ENCODE results near the gene XKR8. TPM values are rescaled to one million over a fixed set of nuclear protein-coding genes. Genes with fewer than 3 reads are reported as not detected.
"Not testable (repeated sequence)": the region's sequence is repeated elsewhere in the genome, so short reads cannot be mapped to it uniquely, and the experiment has no call there.

The XKR8 gene
- polyA plus RNA-seq, 6 donors from 2014 or later, result 5.0 to 9.7 (median 8.3) TPM

GRCh38 chr1:27979151-27979858, 19.5 kb downstream of the XKR8 start:
- peak; percentile 42 to 60 for ATAC-seq (ENCODE audit: low read depth in 2 of 2)
- Mint-ChIP-seq H3K4me1 (no peaks in the 10 kb centered on the region), H3K4me3 (no peak overlapping the region), H3K27me3 (no peaks in the 10 kb centered on the region), H3K27ac (no peak overlapping the region), H3K36me3 (peaks cover 5 to 6% of the 10 kb centered on the region in 2 donors), H3K9me3 (no peaks in the 10 kb centered on the region)
- peak; percentile 43 for DNase-seq

- DNase-seq (no peak), ATAC-seq (ENCODE audit: low read depth in 2 of 2) (no peak)
- no peak overlapping the region for H3K27ac Mint-ChIP-seq
- H3K9me3 Mint-ChIP-seq, result no peaks in the 10 kb centered on the region
- peaks cover 5 to 6% of the 10 kb centered on the region in 2 donors for H3K36me3 Mint-ChIP-seq
- no peaks in the 10 kb centered on the region for H3K4me1 Mint-ChIP-seq
- no peak overlapping the region for H3K4me3 Mint-ChIP-seq
- H3K27me3 Mint-ChIP-seq, result no peaks in the 10 kb centered on the region
Observed at GRCh38 chr1:27979859-27980201, 20.1 kb downstream of the XKR8 start.

DNA sequence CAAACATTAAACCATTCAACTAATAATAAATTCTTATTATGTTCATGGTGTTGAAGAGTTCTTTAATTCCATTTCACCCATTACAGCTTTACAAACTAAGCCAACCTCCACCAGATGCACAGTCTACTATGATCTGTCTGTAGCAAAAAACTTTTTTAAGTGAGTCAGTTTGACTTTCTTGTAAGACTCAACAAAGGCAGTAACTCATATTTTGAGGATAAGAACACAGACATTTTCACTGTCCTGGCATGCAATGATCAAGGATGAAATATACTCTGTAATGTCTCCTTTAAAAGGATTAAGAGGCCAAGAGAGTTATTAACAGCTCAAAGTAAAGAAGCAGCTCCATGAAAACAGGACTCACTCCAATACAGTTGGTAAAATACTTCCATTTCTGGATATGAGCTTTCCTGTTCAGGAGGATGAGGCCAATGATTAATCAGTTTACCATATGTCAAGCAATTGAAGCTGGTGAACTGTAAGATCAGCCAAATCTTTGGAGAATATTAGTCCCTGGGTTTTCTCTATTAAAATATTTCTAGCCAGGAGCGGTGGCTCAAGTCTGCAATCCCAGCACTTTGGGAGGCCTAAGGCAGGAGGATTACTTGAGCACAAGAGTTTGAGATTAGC, 20.6 kb downstream of the XKR8 start:
- DNase-seq, result no peak
- Mint-ChIP-seq H3K27me3 (no peaks in the 10 kb centered on the region), H3K4me1 (no peaks in the 10 kb centered on the region), H3K9me3 (no peaks in the 10 kb centered on the region), H3K27ac (peak overlapping the region in 2 of 6 donors; percentile 21 to 71), H3K36me3 (peaks cover 5 to 6% of the 10 kb centered on the region in 2 donors), H3K4me3 (no peak overlapping the region)
- no peak for ATAC-seq (ENCODE audit: low read depth in 2 of 2)

- Mint-ChIP-seq H3K27ac (no peak overlapping the region), H3K27me3 (no peaks in the 10 kb centered on the region), H3K9me3 (no peaks in the 10 kb centered on the region), H3K4me3 (no peak overlapping the region), H3K36me3 (peaks cover 5 to 6% of the 10 kb centered on the region in 2 donors), H3K4me1 (no peaks in the 10 kb centered on the region)
- no peak for ATAC-seq (ENCODE audit: low read depth in 2 of 2)
- DNase-seq, result no peak
Observed at GRCh38 chr1:27981145-27981544, 21.4 kb downstream of the XKR8 start.

GRCh38 chr1:27990920-27991537, 31.3 kb downstream of the XKR8 start:
- peaks cover 5 to 21% of the 10 kb centered on the region in 2 donors for H3K36me3 Mint-ChIP-seq
- H3K27me3 Mint-ChIP-seq, result no peaks in the 10 kb centered on the region
- peak overlapping the region in 3 of 6 donors; percentile 21 to 86 (median 28) for H3K27ac Mint-ChIP-seq
- ATAC-seq (ENCODE audit: low read depth in 2 of 2), result no peak
- H3K4me3 Mint-ChIP-seq, result no peak overlapping the region
- H3K9me3 Mint-ChIP-seq, result no peaks in the 10 kb centered on the region
- DNase-seq, result no peak
- H3K4me1 Mint-ChIP-seq, result peaks cover 0 to 5% (median 0%) of the 10 kb centered on the region in 3 donors

GRCh38 chr1:27992276-27992675, 32.5 kb downstream of the XKR8 start:
- Mint-ChIP-seq H3K27ac (peak overlapping the region in 5 of 6 donors; percentile 1 to 93 (median 65)), H3K9me3 (no peaks in the 10 kb centered on the region), H3K4me3 (no peak overlapping the region), H3K4me1 (peaks cover 0 to 5% (median 0%) of the 10 kb centered on the region in 3 donors), H3K36me3 (peaks cover 11 to 25% of the 10 kb centered on the region in 2 donors), H3K27me3 (no peaks in the 10 kb centered on the region)
- DNase-seq (no peak), ATAC-seq (ENCODE audit: low read depth in 2 of 2) (peak; percentile 70 to 73)

GRCh38 chr1:27993241-27993640, 33.5 kb downstream of the XKR8 start:
- H3K36me3 Mint-ChIP-seq, result peaks cover 13 to 32% of the 10 kb centered on the region in 2 donors
- ATAC-seq (ENCODE audit: low read depth in 2 of 2) (no peak), DNase-seq (no peak)
- peaks cover 0 to 5% (median 0%) of the 10 kb centered on the region in 3 donors for H3K4me1 Mint-ChIP-seq
- H3K27me3 Mint-ChIP-seq, result no peaks in the 10 kb centered on the region
- H3K27ac Mint-ChIP-seq, result peak overlapping the region in 2 of 6 donors; percentile 13 to 69
- no peak overlapping the region for H3K4me3 Mint-ChIP-seq
- H3K9me3 Mint-ChIP-seq, result no peaks in the 10 kb centered on the region

GRCh38 chr1:27994060-27994459, 34.3 kb downstream of the XKR8 start:
- no peaks in the 10 kb centered on the region for H3K9me3 Mint-ChIP-seq
- no peaks in the 10 kb centered on the region for H3K27me3 Mint-ChIP-seq
- peaks cover 0 to 5% (median 0%) of the 10 kb centered on the region in 3 donors for H3K4me1 Mint-ChIP-seq
- no peak for DNase-seq
- H3K27ac Mint-ChIP-seq, result no peak overlapping the region
- H3K36me3 Mint-ChIP-seq, result peaks cover 14 to 25% of the 10 kb centered on the region in 2 donors
- H3K4me3 Mint-ChIP-seq, result no peak overlapping the region
- no peak for ATAC-seq (ENCODE audit: low read depth in 2 of 2)

DNA sequence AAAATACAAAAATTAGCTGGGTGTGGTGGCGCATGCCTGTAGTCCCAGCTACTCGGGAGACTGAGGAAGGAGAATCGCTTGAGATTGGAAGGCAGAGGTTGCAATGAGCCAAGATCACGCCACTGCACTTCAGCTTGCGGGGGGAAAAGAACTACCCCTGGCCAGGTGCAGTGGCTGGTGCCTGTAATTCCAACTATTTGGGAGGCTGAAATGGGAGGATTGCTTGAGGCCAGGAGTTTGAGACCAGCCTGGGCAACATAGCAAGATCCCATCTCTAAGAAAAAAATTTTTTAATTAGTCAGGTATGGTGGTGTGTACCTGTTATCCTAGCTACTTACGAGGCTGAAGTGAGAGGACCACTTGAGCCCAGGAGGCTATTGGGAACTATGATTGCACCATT, 34.8 kb downstream of the XKR8 start:
- not testable (repeated sequence) for ATAC-seq (ENCODE audit: low read depth in 2 of 2); H3K27me3 Mint-ChIP-seq; H3K9me3 Mint-ChIP-seq; DNase-seq; H3K27ac Mint-ChIP-seq; H3K4me3 Mint-ChIP-seq; H3K4me1 Mint-ChIP-seq
- H3K36me3 Mint-ChIP-seq, result peaks cover 17 to 21% of the 10 kb centered on the region in 2 donors

DNA sequence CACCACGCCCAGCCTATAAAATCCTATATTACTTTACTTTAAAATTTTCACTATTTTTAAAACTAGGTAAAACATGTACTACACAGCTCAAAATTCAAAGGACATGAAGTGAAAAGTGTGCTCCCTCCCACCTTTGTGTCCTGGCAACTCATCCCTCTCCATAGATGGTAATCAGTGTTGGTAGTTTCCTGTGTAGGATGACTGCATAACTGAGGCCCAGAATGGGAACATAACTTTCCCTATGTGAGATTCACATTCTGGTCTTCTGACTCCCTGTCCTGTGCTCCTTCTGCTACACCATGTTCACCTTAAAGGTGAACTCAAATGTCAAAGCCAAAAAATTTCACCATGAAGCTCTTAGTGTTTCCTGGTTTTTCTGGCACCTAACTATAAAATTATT, 39.3 kb downstream of the XKR8 start:
- Mint-ChIP-seq H3K27ac (peak overlapping the region in 2 of 6 donors; percentile 3 to 22), H3K27me3 (no peaks in the 10 kb centered on the region), H3K4me3 (no peak overlapping the region), H3K36me3 (peaks cover 15 to 22% of the 10 kb centered on the region in 2 donors), H3K9me3 (no peaks in the 10 kb centered on the region), H3K4me1 (no peaks in the 10 kb centered on the region)
- DNase-seq (no peak), ATAC-seq (ENCODE audit: low read depth in 2 of 2) (no peak)

DNA sequence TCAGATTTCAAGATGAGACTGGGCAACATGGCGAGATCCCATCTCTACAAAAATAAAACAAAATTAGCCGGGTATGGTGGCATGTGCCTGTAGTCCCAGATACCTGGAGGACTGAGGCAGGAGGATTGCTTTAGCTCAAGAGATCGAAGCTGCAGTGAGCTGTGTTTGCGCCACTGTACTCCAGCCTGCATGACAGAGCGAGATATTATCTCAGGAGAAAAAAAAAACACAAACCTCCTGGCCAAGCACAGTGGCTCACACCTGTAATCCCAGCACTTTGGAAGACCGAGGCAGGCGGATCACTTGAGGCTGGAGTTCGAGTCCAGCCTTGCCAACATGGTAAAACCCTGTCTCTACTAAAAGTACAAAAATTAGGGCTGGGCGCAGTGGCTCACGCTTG, 42.8 kb downstream of the XKR8 start:
- H3K36me3 Mint-ChIP-seq, result peaks cover 8 to 23% of the 10 kb centered on the region in 2 donors
- no peak for ATAC-seq (ENCODE audit: low read depth in 2 of 2)
- no peak overlapping the region for H3K4me3 Mint-ChIP-seq

DNA sequence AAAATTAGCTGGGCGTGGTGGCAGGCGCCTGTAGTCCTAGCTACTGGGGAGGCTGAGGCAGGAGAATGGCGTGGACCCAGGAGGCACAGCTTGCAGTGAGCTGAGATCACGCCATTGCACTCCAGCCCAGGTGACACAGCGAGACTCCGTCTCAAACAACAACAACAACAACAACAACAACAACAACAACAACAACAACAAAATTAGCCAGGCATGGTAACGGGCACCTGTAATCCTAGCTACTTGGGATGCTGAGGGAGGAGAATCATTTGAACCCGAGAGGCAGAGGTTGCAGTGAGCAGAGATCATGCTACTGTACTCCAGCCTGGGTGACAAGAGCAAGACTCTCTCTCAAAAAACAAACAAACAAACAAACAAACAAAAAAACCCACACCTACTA, 43.3 kb downstream of the XKR8 start:
- DNase-seq; H3K9me3 Mint-ChIP-seq; ATAC-seq (ENCODE audit: low read depth in 2 of 2); H3K4me1 Mint-ChIP-seq; H3K4me3 Mint-ChIP-seq; H3K27me3 Mint-ChIP-seq: not testable (repeated sequence)
- Mint-ChIP-seq H3K27ac (peak overlapping the region in 1 of 6 donors; percentile 44), H3K36me3 (peaks cover 3 to 23% of the 10 kb centered on the region in 2 donors)

More for the DNA sequence above, 42.8 kb downstream of the XKR8 start:
- peak overlapping the region in 1 of 6 donors; percentile 81 for H3K27ac Mint-ChIP-seq
- no peaks in the 10 kb centered on the region for H3K9me3 Mint-ChIP-seq
- DNase-seq, result no peak
- no peaks in the 10 kb centered on the region for H3K27me3 Mint-ChIP-seq
- H3K4me1 Mint-ChIP-seq, result no peaks in the 10 kb centered on the region

- Mint-ChIP-seq H3K9me3 (no peaks in the 10 kb centered on the region), H3K4me3 (no peak overlapping the region), H3K27ac (peak overlapping the region in 3 of 6 donors; percentile 54 to 70 (median 62)), H3K27me3 (no peaks in the 10 kb centered on the region), H3K4me1 (no peaks in the 10 kb centered on the region), H3K36me3 (peaks cover 14 to 17% of the 10 kb centered on the region in 2 donors)
- ATAC-seq (ENCODE audit: low read depth in 2 of 2), result no peak
- DNase-seq, result no peak
Observed at GRCh38 chr1:28010969-28011368, 51.2 kb downstream of the XKR8 start.

All from naive B cell (primary cell).